ENCODE data around the gene CCDC185.

Gene CCDC185

GRCh38 chr1:223425550-223425949 is 32.3 kb downstream of the CCDC185 start:
- in situ Hi-C loops (cut with HindIII; ENCODE audit: low sequenced_read_pairs): loop anchor here (5.0 kb wide), 1 partner anchor 88 kb away; no protein-coding TSS in a partner anchor

- in situ Hi-C loops (cut with HindIII; ENCODE audit: low sequenced_read_pairs): loop anchor here (5.0 kb wide), 1 partner anchor 90 kb away; no protein-coding TSS in a partner anchor
Measured at GRCh38 chr1:223426936-223427335, 33.7 kb downstream of the CCDC185 start.

- in situ Hi-C loops (cut with HindIII; ENCODE audit: low sequenced_read_pairs): loop anchor here (5.0 kb wide), 1 partner anchor 92 kb away; no protein-coding TSS in a partner anchor
Measured at GRCh38 chr1:223429313-223429731, 36.1 kb downstream of the CCDC185 start.

GRCh38 chr1:223429821-223430220 is 36.6 kb downstream of the CCDC185 start:
- in situ Hi-C loops (cut with HindIII; ENCODE audit: low sequenced_read_pairs): loop anchor here (5.0 kb wide), 1 partner anchor 93 kb away; no protein-coding TSS in a partner anchor

- in situ Hi-C loops (cut with HindIII; ENCODE audit: low sequenced_read_pairs): no loop called here
Measured at GRCh38 chr1:223430236-223430635, 37.0 kb downstream of the CCDC185 start.

GRCh38 chr1:223437151-223437550 is 43.9 kb downstream of the CCDC185 start:
- in situ Hi-C loops (cut with HindIII; ENCODE audit: low sequenced_read_pairs): no loop called here

GRCh38 chr1:223443397-223443796 is 50.2 kb downstream of the CCDC185 start:
- in situ Hi-C loops (cut with HindIII; ENCODE audit: low sequenced_read_pairs): no loop called here

GRCh38 chr1:223444411-223444810 is 51.2 kb downstream of the CCDC185 start:
- in situ Hi-C loops (cut with HindIII; ENCODE audit: low sequenced_read_pairs): no loop called here
